Measurements from ENCODE around the gene PAPOLA.
"Not testable (repeated sequence)": the region's sequence is repeated elsewhere in the genome, so short reads cannot be mapped to it uniquely, and the experiment has no call there.

Gene PAPOLA
- 71.0 to 280 (median 174) reads per million in 18 experiments for total RNA-seq

DNA sequence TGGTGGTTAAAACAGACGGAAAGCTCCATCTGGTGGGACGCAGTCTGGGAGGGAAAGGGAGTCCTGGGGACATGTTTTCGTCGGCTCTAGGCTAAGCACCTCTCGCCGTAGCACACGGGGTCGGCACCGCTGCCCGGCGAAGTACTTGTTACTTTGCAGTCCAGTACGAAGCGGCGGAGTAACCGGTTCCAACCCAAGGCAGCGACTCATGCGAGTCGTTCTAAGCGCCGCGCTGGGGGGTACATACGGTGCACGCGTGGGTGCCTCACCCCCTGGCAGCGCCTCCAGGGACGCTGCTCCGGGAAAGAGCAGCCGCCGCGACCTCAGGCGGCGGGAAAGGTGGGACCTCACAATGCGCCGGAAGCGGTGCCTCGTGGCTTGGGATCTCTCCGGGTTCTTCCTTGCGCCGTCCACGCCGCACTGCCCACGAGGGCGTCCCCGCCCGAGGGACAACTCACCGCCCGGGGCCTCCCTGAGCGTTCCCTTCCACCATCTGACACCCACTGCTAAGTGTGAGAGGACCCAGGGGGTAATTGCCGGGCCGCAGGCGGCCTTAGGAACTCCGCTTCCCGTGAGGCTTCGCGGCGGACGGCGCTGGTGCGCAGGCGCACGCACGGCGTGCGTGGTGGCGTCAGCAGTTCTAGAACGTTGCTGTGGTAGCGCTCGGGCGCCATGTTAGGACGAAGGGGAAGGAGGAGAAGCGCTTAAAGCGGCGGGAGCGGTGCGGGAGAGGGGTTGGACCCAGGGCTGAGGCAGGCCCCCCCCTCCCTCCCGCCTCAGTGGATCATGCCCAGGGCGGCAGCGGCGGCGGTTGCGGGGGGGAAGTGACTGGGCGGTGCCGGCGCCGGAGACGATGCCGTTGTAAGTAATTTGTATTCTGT, at the start of gene PAPOLA:
PAPOLA (plus strand) TSS at position 643 of the 881 bp plus-strand sequence; CDS start at position 854, 211 bp downstream.
- DNase-seq, result peak; percentile 97 to 98

- DNase-seq, result no peak
Observed at GRCh38 chr14:96452684-96453083, 49.5 kb upstream of the PAPOLA start.

DNA sequence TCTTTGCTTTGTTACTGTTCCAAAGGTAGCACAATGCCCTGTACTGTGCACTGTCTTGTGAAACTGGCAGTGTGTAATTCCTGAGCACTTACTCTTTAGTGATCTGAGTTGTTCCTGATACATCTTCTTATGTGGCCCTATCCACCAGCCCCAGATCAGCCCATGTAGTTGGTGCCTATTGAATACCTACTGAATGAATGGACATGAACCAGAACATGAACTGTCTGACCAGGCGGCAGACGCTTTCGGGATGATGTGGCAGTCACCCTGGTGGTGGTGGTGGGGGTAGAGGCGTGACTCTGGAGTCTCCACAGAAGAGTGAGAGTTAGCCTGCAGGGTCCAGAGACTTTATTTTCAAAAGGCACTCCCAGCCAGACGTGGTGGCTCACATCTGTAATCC, 46.6 kb upstream of the PAPOLA start:
- DNase-seq, result no peak

DNA sequence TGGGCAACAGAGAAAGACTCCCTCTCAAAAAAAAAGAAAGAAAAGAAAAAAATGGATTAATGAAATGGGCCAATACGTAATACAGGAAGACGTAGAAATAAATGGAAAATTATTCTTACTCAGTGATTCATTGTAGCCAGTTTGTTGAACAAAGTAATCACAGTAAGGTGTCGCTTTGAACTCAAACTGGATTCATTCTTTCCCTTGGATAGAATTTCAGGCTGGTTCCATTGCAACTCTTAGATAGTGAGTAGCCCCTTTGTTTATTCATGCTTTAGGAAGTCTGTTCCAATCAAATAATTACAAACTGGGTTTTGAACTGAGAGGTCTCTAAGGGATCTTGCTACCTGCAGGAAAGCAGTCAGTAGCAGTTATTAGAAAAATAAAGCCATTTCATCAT, 42.3 kb upstream of the PAPOLA start:
- no peak for DNase-seq

GRCh38 chr14:96461950-96462798, 40.0 kb upstream of the PAPOLA start:
- no peak for DNase-seq

DNA sequence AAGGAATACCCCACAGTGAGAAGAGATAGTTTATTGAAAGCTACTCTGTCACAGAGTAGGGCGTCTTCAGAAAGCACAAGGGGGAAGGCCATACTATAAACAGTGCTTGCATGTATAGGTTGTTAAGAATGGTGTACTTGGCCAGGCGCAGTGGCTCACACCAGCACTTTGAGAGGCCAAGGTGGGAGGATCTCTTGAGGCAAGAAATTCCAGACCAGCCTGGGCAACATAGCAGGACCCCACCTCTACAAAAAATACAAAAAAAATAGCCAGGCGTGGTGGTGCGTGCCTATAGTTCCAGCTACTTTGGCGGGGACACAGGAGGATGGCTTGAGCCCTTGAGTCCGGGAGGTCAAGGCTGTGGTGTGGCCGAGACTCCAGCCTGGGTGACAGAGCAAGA, 38.0 kb upstream of the PAPOLA start:
- DNase-seq, result no peak

GRCh38 chr14:96466918-96467317, 35.3 kb upstream of the PAPOLA start:
- DNase-seq, result no peak

GRCh38 chr14:96470331-96470730, 31.9 kb upstream of the PAPOLA start:
- DNase-seq, result no peak

GRCh38 chr14:96470967-96471366, 31.2 kb upstream of the PAPOLA start:
- not testable (repeated sequence) for DNase-seq

DNA sequence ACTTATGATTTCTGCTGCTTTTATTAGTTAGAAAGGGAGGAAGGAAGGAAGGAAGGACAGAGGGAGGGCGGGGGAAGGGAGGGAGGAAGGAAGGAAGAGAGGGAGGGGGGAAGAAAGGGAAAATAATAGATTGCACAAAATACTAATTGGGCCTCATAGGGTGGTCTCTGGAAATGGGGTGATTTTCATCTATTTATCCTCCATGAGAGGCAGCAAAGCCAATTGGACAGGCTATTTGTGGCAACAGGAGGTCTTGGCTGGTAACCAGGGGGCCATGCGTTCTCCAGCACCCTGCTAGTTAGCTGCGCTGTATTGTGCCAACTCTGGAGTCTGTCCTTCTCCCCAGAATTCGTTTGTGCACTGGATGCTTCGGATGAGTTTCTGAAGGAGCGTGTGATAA, 24.1 kb upstream of the PAPOLA start:
- DNase-seq, result no peak

- no peak for DNase-seq
Observed at GRCh38 chr14:96479435-96480146, 22.6 kb upstream of the PAPOLA start.

- DNase-seq, result no peak
Observed at GRCh38 chr14:96481731-96482314, 20.4 kb upstream of the PAPOLA start.

- DNase-seq, result no peak
Observed at GRCh38 chr14:96482986-96483385, 19.2 kb upstream of the PAPOLA start.

GRCh38 chr14:96484399-96484798, 17.8 kb upstream of the PAPOLA start:
- DNase-seq, result no peak

DNA sequence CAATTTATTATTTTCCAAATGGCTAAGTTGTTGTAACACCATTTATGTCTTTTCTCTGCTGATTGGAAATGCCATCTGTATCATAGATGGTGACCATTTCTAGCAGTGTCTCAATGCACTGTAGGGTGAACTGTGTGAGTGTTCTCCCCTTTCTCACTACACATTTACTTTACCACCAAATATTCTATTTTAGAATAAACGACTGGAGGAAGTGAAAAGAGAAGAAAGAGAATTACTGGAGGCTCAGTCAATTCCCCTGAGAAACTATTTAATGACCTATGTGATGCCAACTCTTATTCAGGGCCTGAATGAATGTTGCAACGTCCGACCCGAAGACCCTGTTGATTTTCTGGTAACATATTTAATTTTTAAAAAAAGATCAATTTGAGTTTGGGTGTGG, 15.5 kb upstream of the PAPOLA start:
- DNase-seq, result no peak

DNA sequence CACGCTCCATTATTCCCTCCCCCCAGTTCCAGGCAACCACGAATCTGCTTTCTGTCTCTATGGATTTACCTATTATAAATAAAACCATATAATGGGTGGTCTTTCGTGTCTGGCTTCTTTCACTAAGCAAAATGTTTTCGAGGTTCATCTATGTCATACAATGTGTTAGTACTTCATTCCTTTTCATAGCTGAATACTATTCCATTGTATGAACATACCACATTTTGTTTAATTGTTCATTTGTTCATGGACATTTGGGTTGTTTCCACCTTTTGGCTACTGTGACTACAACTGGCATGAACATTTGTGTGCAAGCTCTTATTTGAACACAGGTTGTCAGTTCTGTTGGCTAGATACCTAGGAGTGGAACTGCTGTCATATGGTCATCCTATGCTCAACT, 12.9 kb upstream of the PAPOLA start:
- DNase-seq, result no peak

- DNase-seq, result no peak
Observed at GRCh38 chr14:96493178-96493577, 9.0 kb upstream of the PAPOLA start.

DNA sequence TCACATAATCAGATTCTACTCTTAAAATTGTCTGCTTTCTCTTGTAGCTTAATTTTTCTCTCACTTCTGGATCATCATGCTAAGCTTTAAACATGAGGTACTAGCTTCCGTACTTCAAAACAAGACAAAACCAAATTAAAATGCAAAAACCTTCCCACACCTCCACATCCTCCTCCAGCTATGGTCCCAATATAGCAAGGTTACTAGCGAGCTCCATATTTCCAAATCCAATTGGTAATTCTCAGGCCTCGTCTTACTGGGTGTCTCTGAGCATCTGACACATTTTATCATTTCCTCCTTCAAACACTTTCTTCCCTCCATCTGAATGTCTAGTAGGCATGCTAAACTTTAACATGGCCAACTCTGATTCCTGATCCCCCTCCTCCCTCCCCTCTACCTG, 7.9 kb upstream of the PAPOLA start:
- no peak for DNase-seq

DNA sequence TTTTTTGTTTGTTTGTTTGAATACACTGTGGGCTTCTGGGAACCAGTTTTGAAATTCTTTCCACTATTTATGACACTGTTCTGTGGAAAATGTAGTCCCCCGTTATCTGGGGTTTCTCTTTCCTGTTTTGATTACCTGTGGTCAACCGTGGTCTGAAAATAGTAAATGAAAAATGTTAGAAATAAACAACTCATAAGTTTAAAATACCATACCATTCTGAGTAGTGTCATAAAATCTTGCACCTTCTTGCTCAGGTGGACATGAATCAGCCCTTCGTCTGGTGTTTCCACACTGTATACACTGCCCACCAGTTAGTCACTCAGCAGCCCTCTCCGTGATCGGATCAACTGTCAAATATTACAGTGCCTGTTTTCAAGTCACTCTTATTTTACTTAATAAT, 5.1 kb upstream of the PAPOLA start:
- peak in 1 of 2 donors; percentile 20 for DNase-seq

DNA sequence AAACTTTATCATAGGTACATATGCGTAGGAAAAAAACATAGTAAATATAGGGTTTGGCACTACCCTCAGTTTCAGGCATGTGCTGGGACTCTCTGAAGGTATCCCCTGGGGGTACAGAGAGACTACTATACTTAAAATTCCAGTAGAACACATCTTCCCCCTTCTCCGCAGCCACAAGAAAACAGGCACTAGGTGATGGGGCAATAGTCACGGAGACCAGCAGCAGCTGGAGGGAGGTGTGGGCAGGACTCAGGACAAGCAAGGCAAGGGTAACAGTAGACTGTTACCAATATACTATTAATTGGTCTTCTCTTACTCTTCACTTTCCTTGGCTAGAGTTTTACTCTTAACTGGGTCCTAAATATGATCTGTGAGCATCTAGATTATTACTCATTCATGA, 4.6 kb upstream of the PAPOLA start:
- DNase-seq, result peak; percentile 42 to 55

GRCh38 chr14:96501217-96501739, 904 bp upstream of the PAPOLA start:
- no peak for DNase-seq

GRCh38 chr14:96502621-96503305, 581 bp downstream of the PAPOLA start:
- peak; percentile 69 to 78 for DNase-seq

Data from inflammatory macrophage (primary cell).